22Rv1 (cell line): ENCODE data around the gene AVPI1.

Experiments
- H3K27ac ChIP-seq: fragments of 450-650 bp; 2 replicates; pipeline ENCODE4 v1.5.1; 2017
- CTCF ChIP-seq: fragments of 450-650 bp; IDR thresholded peaks from 2 replicates; pipeline ENCODE4 v1.5.1; 2017; ENCODE audit warnings: mild to moderate bottlenecking
- ZFX ChIP-seq: fragments of 450-650 bp; IDR thresholded peaks from 2 replicates; pipeline ENCODE4 v1.6.1; 2017; ENCODE audit warnings: antibody characterized with exemption, borderline replicate concordance

Gene AVPI1

GRCh38 chr10:97629289-97629688, 57.8 kb downstream of the AVPI1 start:
- H3K27ac ChIP-seq = no peak overlapping the region
- no peak for TF ChIP-seq ZFX
- no peak for TF ChIP-seq CTCF

- no peak overlapping the region for H3K27ac ChIP-seq
Measured at GRCh38 chr10:97628228-97628627, 58.8 kb downstream of the AVPI1 start.

GRCh38 chr10:97627731-97628130, 59.3 kb downstream of the AVPI1 start:
- H3K27ac ChIP-seq = no peak overlapping the region
- TF ChIP-seq ZFX (no peak), CTCF (no peak)

More at GRCh38 chr10:97628228-97628627, 58.8 kb downstream of the AVPI1 start:
- no peak for TF ChIP-seq ZFX
- no peak for TF ChIP-seq CTCF
